Activated CD4-positive, CD25-positive, alpha-beta regulatory T cell treated with anti-CD3 and anti-CD28 coated beads, Interleukin-2, amount 50 U/mL, for 72 hours (primary cell): ENCODE measurements around the gene NKD1.
A peak's percentile ranks its signal among the peaks of the same experiment; 100 is the strongest.

Source experiments
- DNase-seq: peaks from one replicate; pipeline ENCODE4 v3.0.0; 2021

Gene NKD1

DNA sequence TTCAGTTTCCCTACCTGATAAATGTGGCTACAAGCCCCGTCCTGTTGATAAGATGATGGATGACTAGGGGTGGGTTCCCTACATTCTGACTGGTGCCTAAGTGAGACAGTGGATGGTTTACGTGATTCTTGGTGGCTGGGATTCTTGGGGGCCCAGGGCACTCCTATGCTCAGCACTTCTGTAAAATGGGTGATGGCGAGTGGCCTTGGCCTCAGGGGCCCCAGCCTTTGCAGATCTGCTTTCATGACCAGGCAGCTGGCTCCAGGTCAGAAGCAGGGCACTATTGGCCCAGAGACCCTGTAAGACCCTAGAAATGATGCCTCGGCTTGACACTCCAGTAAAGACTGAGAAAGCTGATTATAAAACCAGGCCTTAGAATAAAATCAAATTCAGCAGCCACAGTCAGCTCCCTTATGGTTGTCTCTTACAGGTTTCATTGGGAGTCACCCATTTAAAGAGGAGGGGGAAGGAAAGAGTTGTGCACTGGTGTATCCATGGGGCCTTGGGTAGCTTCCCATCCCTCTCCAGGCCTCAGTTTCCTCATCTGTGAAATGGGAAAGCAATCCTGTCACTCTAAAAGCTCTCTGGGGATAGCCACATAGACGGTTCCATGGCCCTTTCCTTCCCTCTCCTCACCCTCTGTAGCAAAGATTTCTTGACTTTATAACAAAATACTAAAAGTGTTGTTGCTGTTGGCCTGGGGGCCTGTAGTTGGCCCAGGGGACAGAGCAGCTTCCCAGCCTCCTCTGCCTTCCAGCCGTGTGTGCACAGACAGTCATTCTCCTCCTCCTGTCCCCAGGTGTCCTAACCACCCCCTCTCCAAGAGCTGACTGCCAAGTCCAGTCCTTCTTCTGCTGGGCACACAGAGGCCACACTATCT lies 131.7 kb downstream of the NKD1 start:
- no peak for DNase-seq

- DNase-seq = no peak
Measured at GRCh38 chr16:50680556-50680893, 132.3 kb downstream of the NKD1 start.

DNA sequence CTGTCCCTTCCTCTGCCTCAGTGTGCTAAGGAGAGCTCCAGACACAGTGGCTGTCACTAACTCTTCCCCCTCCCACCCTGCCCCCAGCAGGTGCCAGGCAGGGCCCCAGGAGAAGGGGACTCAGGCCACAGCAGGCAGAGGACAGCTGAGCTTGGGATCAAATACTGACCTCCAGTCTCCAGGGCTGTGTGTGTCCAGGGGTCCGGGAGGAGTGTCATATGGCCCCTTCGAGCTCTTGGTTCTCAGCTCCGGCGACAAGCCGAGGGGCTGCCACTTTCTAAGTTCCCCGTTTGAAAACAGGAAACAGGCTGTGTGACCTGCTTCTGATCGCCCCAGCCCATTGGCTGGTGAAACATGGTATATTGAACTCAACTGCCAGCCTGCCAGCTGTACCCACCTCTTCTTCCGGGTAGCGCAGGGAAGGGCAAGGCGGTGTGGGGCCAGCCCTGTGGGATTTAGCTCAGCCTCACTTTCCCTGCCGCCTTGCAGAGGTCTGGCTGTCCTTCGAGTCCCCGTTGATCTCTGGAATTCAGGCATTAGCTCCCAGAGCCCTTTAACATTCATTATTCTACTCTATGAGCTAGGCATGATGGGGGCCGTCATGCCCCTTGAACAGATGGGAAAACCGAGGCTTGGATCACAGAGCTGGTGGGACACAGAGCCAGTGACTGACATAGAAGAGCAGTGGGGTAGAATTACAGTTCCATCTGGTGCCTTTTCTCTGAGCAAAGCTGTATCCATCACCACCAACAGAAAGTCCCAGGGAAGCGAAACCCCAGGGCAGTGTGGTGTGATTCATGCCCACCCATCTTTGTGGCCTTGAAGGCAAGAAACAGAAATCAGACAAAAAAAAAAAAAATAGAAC lies 133.1 kb downstream of the NKD1 start, which contains the start of gene SNX20:
Gene SNX20, minus strand, starts transcription at position 292 of the 865 bp plus-strand sequence. CDS start 3,786 bp downstream, outside the sequence.
- peak; percentile 63 for DNase-seq

DNA sequence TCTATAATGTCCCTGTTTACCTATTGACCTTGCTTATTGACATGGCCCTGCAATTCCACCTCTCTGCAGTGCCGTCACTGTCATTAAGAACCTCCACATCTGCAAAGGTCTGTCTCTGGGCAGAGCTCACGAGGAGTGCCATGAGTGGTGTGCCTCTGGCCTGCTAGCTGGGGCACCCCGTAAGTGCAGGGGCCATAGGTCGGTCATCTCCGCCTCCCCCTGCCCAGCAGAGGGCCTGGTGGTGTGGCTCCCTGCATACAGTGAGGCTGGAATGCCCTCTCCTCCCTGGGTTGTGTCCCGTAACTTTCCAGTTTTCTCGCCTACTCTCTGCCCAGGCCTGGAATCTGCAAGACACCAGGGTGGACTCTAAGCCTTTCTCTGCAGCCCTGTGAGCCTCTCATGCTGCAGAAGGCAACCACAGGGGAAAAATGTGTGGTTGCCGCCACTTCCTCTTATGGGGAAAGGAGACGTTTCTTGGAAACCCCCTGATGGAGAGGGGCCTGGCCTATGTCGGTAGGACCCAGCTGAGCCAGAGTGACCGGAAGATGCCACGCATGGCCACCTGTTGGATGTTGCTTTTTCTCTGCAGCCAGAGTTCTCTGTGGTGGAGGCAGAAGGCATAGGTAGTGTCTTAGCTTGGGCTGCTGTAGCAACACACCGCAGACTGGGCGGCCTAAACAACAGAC lies 135.6 kb downstream of the NKD1 start:
- peak; percentile 63 for DNase-seq

DNA sequence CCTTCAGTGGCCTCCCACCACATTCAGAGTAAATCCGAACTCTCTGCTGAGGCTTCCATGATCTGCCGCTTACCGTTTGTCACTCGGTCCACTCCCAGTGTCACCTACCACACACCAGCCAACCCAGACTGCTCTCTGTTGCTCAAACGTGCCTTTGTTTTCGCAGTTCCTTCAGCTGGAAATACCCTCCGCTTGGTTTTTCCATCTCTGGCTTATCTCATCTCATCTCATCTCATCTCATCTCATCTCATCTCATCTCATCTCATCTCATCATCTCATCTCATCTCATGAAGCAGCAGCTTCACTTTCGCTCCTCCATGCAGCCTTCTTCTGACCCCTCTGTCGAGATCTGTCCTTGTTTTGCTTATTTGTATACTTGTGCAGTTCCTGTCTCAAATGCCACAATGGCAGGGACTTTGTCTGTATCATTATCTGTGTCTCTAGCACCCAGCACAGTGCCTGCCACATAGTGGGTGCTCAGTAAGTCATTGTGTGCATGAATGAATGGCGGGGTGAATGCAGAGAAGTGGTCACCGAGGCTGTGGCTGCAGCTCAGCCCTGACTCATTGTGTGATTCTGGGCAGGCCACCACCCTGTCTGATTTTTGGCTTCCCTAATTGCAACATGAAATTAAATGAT lies 136.7 kb downstream of the NKD1 start:
- DNase-seq = no peak

GRCh38 chr16:50685462-50686063 lies 137.4 kb downstream of the NKD1 start:
- no peak for DNase-seq

DNA sequence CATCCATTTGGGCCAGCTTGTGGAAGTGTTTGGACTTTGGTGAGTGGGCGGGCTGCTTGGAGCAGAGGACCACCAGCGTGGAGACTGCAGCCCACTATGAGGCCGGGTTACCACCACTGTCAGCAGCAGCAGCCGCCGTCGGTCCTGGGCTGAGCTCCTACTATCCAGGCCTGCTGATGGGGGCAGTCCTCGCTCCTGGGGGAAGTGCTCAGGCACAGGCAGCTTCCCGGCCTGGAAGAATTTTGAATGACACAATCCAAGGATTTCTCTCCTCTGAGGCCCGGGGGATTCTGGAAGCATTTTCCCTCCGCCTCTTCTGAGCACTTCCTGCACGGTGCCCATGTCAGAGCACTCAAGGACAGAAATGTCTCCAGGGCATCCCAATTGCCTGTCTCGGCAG lies 139.9 kb downstream of the NKD1 start:
- DNase-seq = no peak

- no peak for DNase-seq
Measured at GRCh38 chr16:50688867-50689266, 140.7 kb downstream of the NKD1 start.

GRCh38 chr16:50690177-50690576 lies 142.0 kb downstream of the NKD1 start:
- no peak for DNase-seq

DNA sequence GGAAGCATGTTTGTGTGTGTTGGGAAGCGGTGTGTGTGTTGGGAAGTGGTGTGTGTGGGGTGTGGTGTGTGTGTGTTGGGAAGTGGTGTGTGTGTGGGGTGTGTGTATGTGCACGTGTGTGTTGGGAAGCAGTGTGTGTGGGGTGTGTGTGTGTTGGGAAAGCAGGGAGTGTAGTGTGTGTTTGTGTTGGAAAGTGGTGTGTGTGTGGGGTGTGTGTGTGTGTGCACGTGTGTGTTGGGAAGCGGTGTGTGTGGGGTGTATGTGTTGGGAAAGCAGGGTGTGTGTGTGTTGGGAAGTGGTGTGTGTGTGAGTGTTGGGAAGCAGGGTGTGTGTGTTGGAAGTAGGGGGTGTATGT lies 144.4 kb downstream of the NKD1 start:
- DNase-seq = no peak

GRCh38 chr16:50692999-50693781 lies 145.0 kb downstream of the NKD1 start, which contains the start of gene NOD2:
NOD2 (plus strand) TSS chr16:50693606; CDS start chr16:50699496, 5,890 bp downstream.
- no peak for DNase-seq

DNA sequence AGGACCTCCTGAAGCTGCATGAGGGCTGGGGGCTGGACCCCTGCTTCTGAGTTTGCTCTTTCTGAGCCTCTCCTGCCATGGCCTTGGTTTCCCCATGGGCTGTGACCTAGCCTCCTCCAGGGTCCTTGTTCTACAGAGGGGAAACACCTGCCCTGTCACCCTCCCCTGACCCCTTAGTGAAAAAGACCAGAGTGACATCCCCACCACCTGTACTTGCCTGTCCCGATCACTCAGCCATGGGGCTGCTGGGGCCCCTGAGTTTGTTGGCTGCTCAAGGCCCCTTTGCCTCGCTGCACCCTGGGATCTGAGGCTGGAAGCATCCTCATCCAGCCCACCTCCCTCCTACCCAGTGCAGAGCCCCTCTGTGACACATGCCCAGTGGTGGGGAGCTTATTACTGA lies 146.0 kb downstream of the NKD1 start:
- DNase-seq = no peak

DNA sequence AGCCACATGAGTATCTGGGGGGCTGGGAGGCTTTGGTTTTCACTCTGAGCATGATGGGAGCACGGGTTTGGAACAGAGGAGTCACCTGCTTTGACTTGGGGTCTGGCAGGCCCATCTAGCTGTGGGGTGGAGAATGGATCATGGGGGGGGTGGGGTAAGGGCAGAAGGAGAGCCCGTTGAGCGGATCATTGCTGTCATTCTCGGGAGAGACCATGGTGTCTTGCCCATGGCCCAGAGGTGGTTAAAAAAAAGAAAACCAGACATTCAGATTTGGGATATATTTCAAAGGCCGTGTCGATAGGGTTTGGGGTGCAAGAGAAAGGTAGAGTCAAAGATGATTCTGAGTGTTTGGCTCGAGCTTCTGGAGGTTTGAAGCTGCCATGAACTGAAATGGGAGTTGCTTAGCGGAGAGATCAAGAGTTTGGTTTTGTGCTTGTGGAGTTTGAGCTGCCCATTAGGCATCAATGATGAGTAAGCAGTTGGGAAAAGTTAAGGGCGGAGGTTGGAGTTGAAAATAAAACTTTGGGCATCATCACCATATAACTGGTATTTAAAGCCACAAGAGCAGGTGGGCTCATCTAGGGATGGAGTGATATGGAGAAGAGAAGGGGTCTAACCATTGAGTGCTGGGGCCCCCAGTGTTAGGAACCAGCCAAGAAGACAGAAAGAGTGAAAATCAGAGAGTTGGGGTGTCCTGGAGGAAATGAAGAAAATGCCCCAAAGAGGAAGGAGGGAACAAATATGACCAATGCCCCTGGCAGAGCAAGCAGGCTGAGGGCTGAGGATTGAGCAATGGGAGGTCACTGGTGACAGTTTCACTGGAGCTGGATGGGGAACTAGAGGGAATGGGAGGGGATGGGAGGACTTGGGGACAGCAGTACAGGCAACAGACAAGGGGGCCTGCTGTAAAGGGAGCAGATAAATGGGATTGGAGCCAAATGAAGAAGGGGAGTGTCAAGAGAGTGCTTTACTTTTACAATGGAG lies 147.1 kb downstream of the NKD1 start:
- DNase-seq = no peak

- DNase-seq = no peak
Measured at GRCh38 chr16:50696126-50696525, 147.9 kb downstream of the NKD1 start.

GRCh38 chr16:50696575-50697420 lies 148.6 kb downstream of the NKD1 start:
- DNase-seq = peak; percentile 60

DNA sequence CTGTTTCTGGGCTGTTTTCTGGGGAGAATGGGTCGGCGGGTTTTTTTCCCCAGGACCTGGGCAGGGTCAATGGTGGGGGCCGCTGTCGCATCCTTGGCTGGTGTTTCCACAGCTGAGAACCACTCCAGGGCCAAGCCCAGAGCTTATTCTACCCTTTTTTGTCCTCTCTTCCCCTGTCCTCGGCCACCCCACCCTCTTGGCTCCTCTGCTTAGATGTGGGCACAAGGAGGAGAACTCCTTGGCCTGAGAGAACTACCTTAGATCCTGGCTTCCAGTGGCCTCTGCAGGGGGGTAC lies 149.2 kb downstream of the NKD1 start:
- no peak for DNase-seq

- DNase-seq = peak; percentile 61
Measured at GRCh38 chr16:50697881-50698767, 149.9 kb downstream of the NKD1 start.
